B cell (primary cell): ENCODE data around the gene SLCO2B1. TPM values are rescaled to one million over a fixed set of nuclear protein-coding genes. Genes with fewer than 3 reads are reported as not detected.

Experiments used
- ATAC-seq: fragments of 200-7000 bp; cut with Tn5 transposase; one replicate; pipeline ENCODE4 v1.10.0; 2021; ENCODE audit warnings: low read depth, mild to moderate bottlenecking, moderate number of reproducible peaks, moderate library complexity
- CTCF ChIA-PET: fragments of 350-600 bp; sonication (Branson Sonifier 250); formaldehyde crosslinking; loops from one replicate; lab custom pipeline; 2021; ENCODE audit warnings: antibody characterized with exemption, inconsistent platforms; lab: Charles Lee
- POLR2A ChIA-PET: fragments of 350-600 bp; sonication (Branson Sonifier 250); formaldehyde crosslinking; loops from one replicate; lab custom pipeline; 2021; ENCODE audit warnings: antibody characterized with exemption; lab: Charles Lee
- DNase-seq: peaks from one replicate; pipeline ENCODE4 v3.0.0; 2013
- H2AFZ ChIP-seq: 2 replicates; pipeline ENCODE4 v1.6.1; 2012; ENCODE audit warnings: mild to moderate bottlenecking, low read depth, low read length; ENCODE audit not compliant: insufficient read depth, poor library complexity, severe bottlenecking
- H3K27ac ChIP-seq, 2 donors: 1 replicate in 1 of 2; 2 replicates in 1 of 2; pipeline ENCODE4 v1.5.1; 2012 to 2013; ENCODE audit warnings: low read length in 2 of 2, mild to moderate bottlenecking in 2 of 2, moderate library complexity in 1 of 2
- H3K27me3 ChIP-seq, 4 experiments: fragments of 200-600 bp in 1 of 4; sonication (generic) in 1 of 4; replicated peaks in 1 of 4; 1 replicate in 2 of 4; 2 replicates in 2 of 4; pipeline versions ENCODE4 v1.6.1 to v1.7.0; 2013 to 2016; ENCODE audit warnings: low read length in 3 of 4, mild to moderate bottlenecking in 2 of 4, mixed read lengths in 1 of 4, moderate library complexity in 1 of 4; ENCODE audit not compliant: insufficient read depth in 4 of 4, control insufficient read depth in 3 of 4; ENCODE audit errors: control extremely low read depth in 1 of 4
- H3K36me3 ChIP-seq, 2 experiments: replicated peaks in 1 of 2; 1 replicate in 1 of 2; 2 replicates in 1 of 2; pipeline versions ENCODE4 v1.6.1 to v1.7.1; 2013; ENCODE audit warnings: low read length in 1 of 2; ENCODE audit not compliant: insufficient read depth in 2 of 2, control insufficient read depth in 1 of 2; ENCODE audit errors: control extremely low read depth in 1 of 2, extremely low read depth in 1 of 2
- H3K4me1 ChIP-seq, 2 donors: fragments of 200-600 bp in 1 of 2; sonication (generic) in 1 of 2; 1 replicate in 1 of 2; 2 replicates in 1 of 2; pipeline versions ENCODE4 v1.5.1 to v1.6.1; 2013 to 2017; ENCODE audit warnings: low read length in 2 of 2; ENCODE audit not compliant: control insufficient read depth in 2 of 2, insufficient read depth in 2 of 2
- H3K4me2 ChIP-seq: replicated peaks from 2 replicates; pipeline ENCODE3; 2012; ENCODE audit warnings: mild to moderate bottlenecking, low read depth, low read length; ENCODE audit not compliant: poor library complexity, severe bottlenecking
- H3K4me3 ChIP-seq, 5 experiments: fragments of 200-600 bp in 1 of 5; sonication (generic) in 1 of 5; 1 replicate in 3 of 5; 2 replicates in 2 of 5; pipeline versions ENCODE4 v1.5.1 to v1.7.0; 2011 to 2016; ENCODE audit warnings: low read length in 4 of 5, mild to moderate bottlenecking in 4 of 5, low read depth in 2 of 5, control low read depth in 1 of 5, moderate library complexity in 1 of 5; ENCODE audit not compliant: insufficient read depth in 1 of 5; ENCODE audit errors: control extremely low read depth in 1 of 5, extremely low read depth in 1 of 5
- H3K79me2 ChIP-seq: fragments of 200-600 bp; sonication (generic); one replicate; pipeline ENCODE4 v1.6.0; 2016; ENCODE audit warnings: low read length; ENCODE audit not compliant: control insufficient read depth, insufficient read depth
- H3K9ac ChIP-seq: fragments of 200-600 bp; sonication (generic); 2 replicates; pipeline ENCODE4 v1.6.1; 2017; ENCODE audit warnings: mild to moderate bottlenecking, low read length, moderate library complexity
- H3K9me3 ChIP-seq, 3 donors: one replicate each; pipeline versions ENCODE4 v1.6.1 to v1.7.1; 2013; ENCODE audit warnings: low read length in 2 of 3; ENCODE audit not compliant: control insufficient read depth in 2 of 3, insufficient read depth in 1 of 3; ENCODE audit errors: control extremely low read depth in 1 of 3
- H4K20me1 ChIP-seq: 2 replicates; pipeline ENCODE4 v1.6.0; 2012; ENCODE audit warnings: mild to moderate bottlenecking, low read length; ENCODE audit not compliant: insufficient read depth, control insufficient read depth, poor library complexity, severe bottlenecking
- H3K27ac Mint-ChIP-seq: one replicate; pipeline ENCODE4 v1.8.0; 2021; ENCODE audit warnings: mixed read lengths
- H3K27me3 Mint-ChIP-seq: one replicate; pipeline ENCODE4 v1.8.0; 2021; ENCODE audit warnings: mixed read lengths
- H3K4me1 Mint-ChIP-seq: one replicate; pipeline ENCODE4 v1.8.0; 2021; ENCODE audit warnings: mixed read lengths
- H3K4me3 Mint-ChIP-seq: one replicate; pipeline ENCODE4 v1.8.0; 2021; ENCODE audit warnings: mixed read lengths
- H3K9me3 Mint-ChIP-seq: one replicate; pipeline ENCODE4 v1.8.0; 2022; ENCODE audit warnings: mixed read lengths; ENCODE audit not compliant: insufficient read depth
- EZH2 ChIP-seq: IDR thresholded peaks from 2 replicates; pipeline ENCODE4 v1.6.1; 2012; ENCODE audit warnings: borderline replicate concordance, low read depth, mild to moderate bottlenecking, moderate library complexity, low read length; ENCODE audit not compliant: insufficient read depth, poor library complexity, severe bottlenecking
- WGBS: methylation state at CpG from one replicate; pipeline ENCODE4 v1.1.5; 2013; ENCODE audit warnings: missing lambda C conversion rate; ENCODE audit not compliant: insufficient coverage; 5-methylcytosine and 5-hydroxymethylcytosine counted together
- intact Hi-C: fragments of 100-400 bp; cut with micrococcal nuclease; formaldehyde crosslinking; loops from one replicate; pipeline ENCODE4 v1.10.0; 2022
- polyA plus RNA-seq: library from polyadenylated mRNA; depleted of rRNA; stranded (reverse); fragments of >200 nt; gene quantifications from 2 replicates; pipeline ENCODE4 v1.2.3, GENCODE V29; 2012
- total RNA-seq, 2 donors: library from RNA; stranded (reverse); fragments of 120-200 nt in 1 of 2; gene quantifications; 1 replicate in 1 of 2; 2 replicates in 1 of 2; pipeline versions ENCODE4 v1.2.3 to v1.2.4, GENCODE V29; 2013 to 2022
- TF ChIP-seq, protein P1 (sequence below): fragments of 200-600 bp; IDR thresholded peaks from one replicate; pipeline ENCODE4 v1.8.0; 2022; ENCODE audit warnings: antibody characterized with exemption, mild to moderate bottlenecking

Gene SLCO2B1
- total and polyA plus RNA-seq, 2 donors (not counting 1 experiment from before 2014, with no cell fraction given): 1.2 TPM; not detected in 1

DNA sequence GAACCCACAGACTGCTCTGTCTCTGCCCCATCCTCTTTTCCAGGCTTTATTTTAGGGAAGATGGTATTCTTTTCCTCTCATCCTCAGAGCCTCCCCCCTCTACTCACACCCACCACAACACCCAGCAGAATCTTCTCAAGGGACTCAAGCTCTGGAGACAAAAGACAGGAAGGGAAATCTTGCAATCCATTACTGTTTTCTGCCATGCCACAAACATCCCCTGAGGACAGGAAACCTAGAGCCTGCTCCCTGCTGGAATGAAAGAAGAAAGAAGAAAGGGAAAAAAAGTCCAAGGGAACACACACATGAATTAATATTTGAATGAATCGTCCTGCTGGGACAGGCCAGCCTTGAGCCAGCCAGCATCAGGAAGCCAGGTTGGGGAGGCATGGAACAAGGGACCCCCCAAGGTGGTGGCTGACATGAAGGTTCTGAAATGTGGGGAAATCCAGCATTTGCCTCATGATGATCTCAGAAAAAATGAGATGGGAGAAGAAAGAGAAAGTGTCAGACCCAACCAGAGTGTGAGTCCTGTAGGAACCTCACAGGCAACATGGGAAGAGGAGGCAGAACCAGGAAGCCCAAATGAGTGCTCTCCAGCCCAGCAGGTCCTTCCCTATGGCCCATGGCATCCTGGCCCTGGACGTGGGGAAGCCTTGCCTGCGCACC lies 34.0 kb downstream of the SLCO2B1 start:
- no peak for ATAC-seq
- H3K36me3 ChIP-seq: no peaks in the 10 kb centered on the region
- TF ChIP-seq EZH2: no peak
- TF ChIP-seq, protein P1, sequence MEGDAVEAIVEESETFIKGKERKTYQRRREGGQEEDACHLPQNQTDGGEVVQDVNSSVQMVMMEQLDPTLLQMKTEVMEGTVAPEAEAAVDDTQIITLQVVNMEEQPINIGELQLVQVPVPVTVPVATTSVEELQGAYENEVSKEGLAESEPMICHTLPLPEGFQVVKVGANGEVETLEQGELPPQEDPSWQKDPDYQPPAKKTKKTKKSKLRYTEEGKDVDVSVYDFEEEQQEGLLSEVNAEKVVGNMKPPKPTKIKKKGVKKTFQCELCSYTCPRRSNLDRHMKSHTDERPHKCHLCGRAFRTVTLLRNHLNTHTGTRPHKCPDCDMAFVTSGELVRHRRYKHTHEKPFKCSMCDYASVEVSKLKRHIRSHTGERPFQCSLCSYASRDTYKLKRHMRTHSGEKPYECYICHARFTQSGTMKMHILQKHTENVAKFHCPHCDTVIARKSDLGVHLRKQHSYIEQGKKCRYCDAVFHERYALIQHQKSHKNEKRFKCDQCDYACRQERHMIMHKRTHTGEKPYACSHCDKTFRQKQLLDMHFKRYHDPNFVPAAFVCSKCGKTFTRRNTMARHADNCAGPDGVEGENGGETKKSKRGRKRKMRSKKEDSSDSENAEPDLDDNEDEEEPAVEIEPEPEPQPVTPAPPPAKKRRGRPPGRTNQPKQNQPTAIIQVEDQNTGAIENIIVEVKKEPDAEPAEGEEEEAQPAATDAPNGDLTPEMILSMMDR: no peak
- H3K9ac ChIP-seq: no peak overlapping the region
- no peak overlapping the region for H3K27ac ChIP-seq
- no peak for DNase-seq
- WGBS: 83% methylated on average over 2 of the region's 3 CpGs
- no peak overlapping the region for H3K4me2 ChIP-seq
- H2AFZ ChIP-seq: no peak overlapping the region
- H3K27me3 Mint-ChIP-seq: peaks cover 17% of the 10 kb centered on the region
- H3K4me3 ChIP-seq: no peak overlapping the region
- no peaks in the 10 kb centered on the region for H4K20me1 ChIP-seq
- no peak overlapping the region for H3K27ac Mint-ChIP-seq
- no peak overlapping the region for H3K4me3 Mint-ChIP-seq
- no peaks in the 10 kb centered on the region for H3K9me3 Mint-ChIP-seq
- intact Hi-C loops: no loop called here
- peaks cover 0 to 8% (median 3%) of the 10 kb centered on the region in 4 experiments for H3K27me3 ChIP-seq
- CTCF ChIA-PET: no interaction called here
- POLR2A ChIA-PET: no interaction called here
- no peaks in the 10 kb centered on the region for H3K79me2 ChIP-seq
- H3K4me1 Mint-ChIP-seq: no peaks in the 10 kb centered on the region
- no peaks in the 10 kb centered on the region for H3K9me3 ChIP-seq
- no peaks in the 10 kb centered on the region for H3K4me1 ChIP-seq

DNA sequence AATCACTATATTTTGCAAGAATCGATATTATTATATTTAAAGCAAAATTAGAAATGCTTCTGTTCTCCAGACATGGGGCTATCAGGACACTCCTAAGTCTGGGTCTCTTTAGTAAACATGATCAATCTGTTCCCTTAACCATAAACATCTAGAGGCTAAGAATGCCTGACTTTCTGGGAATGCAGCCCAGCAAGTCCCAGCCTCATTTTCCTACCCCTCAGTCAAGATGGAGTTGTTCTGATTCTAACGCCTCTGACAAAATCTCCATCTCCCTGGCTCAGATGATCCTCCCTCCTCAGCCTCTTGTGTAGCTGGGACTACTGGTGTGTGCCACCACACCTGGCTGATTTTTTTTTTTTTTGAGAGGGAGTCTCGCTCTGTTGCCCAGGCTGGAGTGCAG lies 35.0 kb downstream of the SLCO2B1 start:
- Histone ChIP-seq H3K36me3 (no peaks in the 10 kb centered on the region), H3K9me3 (no peaks in the 10 kb centered on the region), H3K27ac (no peak overlapping the region), H3K4me2 (no peak overlapping the region), H3K4me3 (no peak overlapping the region), H4K20me1 (no peaks in the 10 kb centered on the region), H3K4me1 (no peaks in the 10 kb centered on the region), H2AFZ (no peak overlapping the region), H3K27me3 (peaks cover 0 to 8% (median under 1%) of the 10 kb centered on the region in 4 experiments), H3K9ac (no peak overlapping the region), H3K79me2 (no peaks in the 10 kb centered on the region)
- DNase-seq: no peak
- WGBS: 100% methylated on average over 1 of the region's 3 CpGs
- H3K4me3 Mint-ChIP-seq: no peak overlapping the region
- intact Hi-C loops: no loop called here
- ATAC-seq: no peak
- no peaks in the 10 kb centered on the region for H3K9me3 Mint-ChIP-seq
- no peaks in the 10 kb centered on the region for H3K4me1 Mint-ChIP-seq
- POLR2A ChIA-PET: no interaction called here
- H3K27me3 Mint-ChIP-seq: peaks cover 13% of the 10 kb centered on the region
- CTCF ChIA-PET: no interaction called here
- TF ChIP-seq, protein P1: no peak
- no peak for TF ChIP-seq EZH2
- H3K27ac Mint-ChIP-seq: no peak overlapping the region
